Liver (tissue), 9 donors: ENCODE results near the gene PPIA. TPM values are rescaled to one million over a fixed set of nuclear protein-coding genes. Genes with fewer than 3 reads are reported as not detected.

Experiments used
- DNase-seq: peaks from one replicate; pipeline ENCODE4 v3.0.0-alpha.2; 2017; ENCODE audit warnings: low spot score
- H3K27ac ChIP-seq, 2 donors: one replicate each; pipeline ENCODE4 v1.7.0; 2013; ENCODE audit warnings: inconsistent platforms in 2 of 2, low read length in 2 of 2, control low read depth in 1 of 2, low read depth in 1 of 2, mild to moderate bottlenecking in 1 of 2
- H3K27me3 ChIP-seq, 4 donors: one replicate each; pipeline versions ENCODE4 v1.6.1 to v1.7.0; 2013; ENCODE audit warnings: low read length in 3 of 4, inconsistent platforms in 1 of 4, mild to moderate bottlenecking in 1 of 4, moderate library complexity in 1 of 4; ENCODE audit not compliant: control insufficient read depth in 4 of 4, insufficient read depth in 4 of 4
- H3K36me3 ChIP-seq, 4 donors: one replicate each; pipeline versions ENCODE4 v1.6.1 to v1.7.0; 2013; ENCODE audit warnings: low read length in 3 of 4, mild to moderate bottlenecking in 3 of 4, low read depth in 1 of 4, moderate library complexity in 1 of 4; ENCODE audit not compliant: control insufficient read depth in 4 of 4, insufficient read depth in 3 of 4
- H3K4me1 ChIP-seq, 4 donors: one replicate each; pipeline versions ENCODE4 v1.6.1 to v1.7.0; 2013; ENCODE audit warnings: low read length in 3 of 4, mild to moderate bottlenecking in 3 of 4, moderate library complexity in 1 of 4; ENCODE audit not compliant: control insufficient read depth in 4 of 4, insufficient read depth in 4 of 4
- H3K4me3 ChIP-seq, 3 donors: one replicate each; pipeline versions ENCODE4 v1.6.1 to v1.7.0; 2013; ENCODE audit warnings: low read length in 3 of 3, control low read depth in 1 of 3, low read depth in 1 of 3, mild to moderate bottlenecking in 1 of 3
- H3K9ac ChIP-seq, 2 donors: one replicate each; pipeline ENCODE4 v1.7.0; 2013; ENCODE audit warnings: low read length in 2 of 2, mild to moderate bottlenecking in 2 of 2, moderate library complexity in 2 of 2, control low read depth in 1 of 2, low read depth in 1 of 2
- H3K9me3 ChIP-seq, 4 donors: one replicate each; pipeline versions ENCODE4 v1.6.1 to v1.7.0; 2013; ENCODE audit warnings: low read length in 3 of 4; ENCODE audit not compliant: control insufficient read depth in 4 of 4
- ATF3 ChIP-seq: IDR thresholded peaks from 2 replicates; pipeline ENCODE4 v1.6.1; 2016; ENCODE audit warnings: antibody characterized with exemption
- CTCF ChIP-seq: fragments of 150-350 bp; IDR thresholded peaks from 2 replicates; pipeline ENCODE4 v1.5.1; 2017; ENCODE audit warnings: improper control_type of control experiment, low read depth, low read length; ENCODE audit not compliant: missing input control
- EGR1 ChIP-seq, 2 donors: IDR thresholded peaks; 2 replicates each; pipeline ENCODE4 v1.6.1; 2016 to 2018; ENCODE audit warnings: antibody characterized with exemption in 2 of 2, low read depth in 2 of 2
- FOXA1 ChIP-seq: IDR thresholded peaks from 2 replicates; pipeline ENCODE4 v1.6.1; 2016; ENCODE audit warnings: antibody characterized with exemption
- GABPA ChIP-seq, 2 donors: IDR thresholded peaks in 1 of 2; conservative IDR thresholded peaks in 1 of 2; 2 replicates each; pipeline ENCODE4 v1.6.1; 2016; ENCODE audit warnings: antibody characterized with exemption in 2 of 2, mild to moderate bottlenecking in 1 of 2, moderate library complexity in 1 of 2
- HNF4A ChIP-seq, 2 donors: conservative IDR thresholded peaks; 2 replicates each; pipeline ENCODE4 v1.6.1; 2016; ENCODE audit warnings: antibody characterized with exemption in 2 of 2, mild to moderate bottlenecking in 2 of 2
- JUND ChIP-seq, 2 donors: IDR thresholded peaks; 2 replicates each; pipeline ENCODE4 v1.6.1; 2016; ENCODE audit warnings: antibody characterized with exemption in 2 of 2
- NR2F2 ChIP-seq: IDR thresholded peaks from 2 replicates; pipeline ENCODE4 v1.6.1; 2016; ENCODE audit warnings: antibody characterized with exemption
- RAD21 ChIP-seq, 2 donors: IDR thresholded peaks; 2 replicates each; pipeline ENCODE4 v1.6.1; 2016; ENCODE audit warnings: antibody characterized with exemption in 2 of 2, mild to moderate bottlenecking in 2 of 2
- REST ChIP-seq: IDR thresholded peaks from 2 replicates; pipeline ENCODE4 v1.6.1; 2016; ENCODE audit warnings: antibody characterized with exemption, mild to moderate bottlenecking
- TAF1 ChIP-seq: conservative IDR thresholded peaks from 2 replicates; pipeline ENCODE4 v1.6.1; 2016; ENCODE audit warnings: antibody characterized with exemption, mild to moderate bottlenecking
- ZBTB33 ChIP-seq: IDR thresholded peaks from 2 replicates; pipeline ENCODE4 v1.6.1; 2016; ENCODE audit warnings: antibody characterized with exemption
- WGBS: extraction: QIAGEN DNeasy Blood & Tissue Kit; methylation state at CpG from one replicate; pipeline ENCODE4 v1.1.7; 2013; 5-methylcytosine and 5-hydroxymethylcytosine counted together
- polyA plus RNA-seq, 2 donors: library from polyadenylated mRNA; stranded (reverse) in 1 of 2; unstranded in 1 of 2; fragments of 200-250 nt in 1 of 2; fragments of >200 nt in 1 of 2; fragmentation: Nextera tagmentation in 1 of 2; extraction: Ambion mirVana in 1 of 2; gene quantifications; one replicate each; pipeline versions ENCODE4 v1.2.1 to v1.2.3, GENCODE V29; 2013 to 2015
- total RNA-seq, 2 donors: library from RNA; depleted of rRNA; stranded (reverse); fragments of >200 nt; gene quantifications; one replicate each; pipeline ENCODE4 v1.2.3, GENCODE V29; 2014
- donor health status: healthy.
- donor health status: healthy.
- donor health status: healthy.
- donor health status: healthy.
- donor health status: healthy.

The PPIA gene
- total and polyA plus RNA-seq, 4 donors, result 834 to 1,873 (median 1,399) TPM

- TF ChIP-seq JUND (IDR thresholded peaks at IDR 0.05) (no peak), HNF4A (conservative IDR thresholded peaks at IDR 0.05) (no peak), ZBTB33 (no peak)
- no peaks in the 10 kb centered on the region for H3K27me3 ChIP-seq
- WGBS, result 82% methylated on average over 2 of the region's 2 CpGs
- H3K36me3 ChIP-seq, result peaks cover 4 to 24% (median 12%) of the 10 kb centered on the region in 4 donors
- H3K9ac ChIP-seq, result no peak overlapping the region
- DNase-seq, result no peak
- H3K27ac ChIP-seq, result no peak overlapping the region
- no peak overlapping the region for H3K4me3 ChIP-seq
- no peaks in the 10 kb centered on the region for H3K4me1 ChIP-seq
- no peaks in the 10 kb centered on the region for H3K9me3 ChIP-seq
Observed at GRCh38 chr7:44824894-44825526, 28.5 kb downstream of the PPIA start.

GRCh38 chr7:44827567-44827966, 31.1 kb downstream of the PPIA start:
- TF ChIP-seq JUND (IDR thresholded peaks at IDR 0.05), result no peak
- TF ChIP-seq REST, result no peak
- no peak for TF ChIP-seq ATF3
- no peak for TF ChIP-seq CTCF
- TF ChIP-seq NR2F2, result no peak
- no peak for TF ChIP-seq EGR1 (IDR thresholded peaks at IDR 0.05; ENCODE audit: low read depth in 2 of 2)
- no peak for TF ChIP-seq ZBTB33
- TF ChIP-seq TAF1, result no peak
- TF ChIP-seq RAD21 (IDR thresholded peaks at IDR 0.05), result no peak
- no peak for TF ChIP-seq FOXA1
- no peak for TF ChIP-seq GABPA (IDR thresholded peaks at IDR 0.05 in 1 of 2, conservative IDR thresholded peaks at IDR 0.05 in 1 of 2)
- peaks cover 7 to 34% (median 17%) of the 10 kb centered on the region in 4 donors for H3K36me3 ChIP-seq

More at GRCh38 chr7:44827567-44827966, 31.1 kb downstream of the PPIA start:
- Histone ChIP-seq H3K4me3 (no peak overlapping the region), H3K4me1 (no peaks in the 10 kb centered on the region), H3K9me3 (no peaks in the 10 kb centered on the region), H3K9ac (no peak overlapping the region), H3K27me3 (no peaks in the 10 kb centered on the region), H3K27ac (no peak overlapping the region)
- 81% methylated on average over 3 of the region's 3 CpGs for WGBS
- no peak for DNase-seq
